Measurements from ENCODE around the gene CDKN2C.
"Not testable (repeated sequence)": the region's sequence is repeated elsewhere in the genome, so short reads cannot be mapped to it uniquely, and the experiment has no call there.

The CDKN2C gene

DNA sequence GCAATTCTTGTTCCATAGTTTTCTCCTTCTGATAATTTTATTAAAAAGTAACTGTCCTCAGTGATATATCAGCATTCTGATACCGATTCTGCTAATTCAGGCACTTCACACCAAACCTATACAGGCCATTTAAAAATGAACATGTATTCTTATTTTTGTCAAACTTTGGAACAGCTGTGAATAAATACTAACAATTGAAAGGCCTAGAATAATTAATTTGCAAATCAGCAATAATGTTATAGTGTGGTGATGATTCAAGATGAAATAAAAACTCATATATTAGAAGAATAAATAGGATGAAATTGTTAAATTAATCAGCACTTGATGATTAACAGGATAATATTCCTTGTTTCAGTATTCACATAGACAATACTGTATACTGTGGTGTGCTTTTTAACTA, 9.9 kb downstream of the CDKN2C start:
- H3K27me3 Mint-ChIP-seq = peaks cover 33% of the 10 kb centered on the region
- peaks cover 25% of the 10 kb centered on the region for H3K4me1 Mint-ChIP-seq
- no peaks in the 10 kb centered on the region for H3K9me3 Mint-ChIP-seq
- CTCF ChIA-PET = no interaction called here
- H3K36me3 Mint-ChIP-seq = peaks cover 18% of the 10 kb centered on the region
- H3K27ac Mint-ChIP-seq = no peak overlapping the region
- no peak overlapping the region for H3K4me3 Mint-ChIP-seq
- no peak for DNase-seq

GRCh38 chr1:50980505-50980904, 10.5 kb downstream of the CDKN2C start:
- H3K9me3 Mint-ChIP-seq = no peaks in the 10 kb centered on the region
- DNase-seq = no peak
- H3K27ac Mint-ChIP-seq = no peak overlapping the region
- CTCF ChIA-PET = no interaction called here
- peaks cover 39% of the 10 kb centered on the region for H3K27me3 Mint-ChIP-seq
- H3K4me1 Mint-ChIP-seq = peaks cover 25% of the 10 kb centered on the region
- peaks cover 14% of the 10 kb centered on the region for H3K36me3 Mint-ChIP-seq
- H3K4me3 Mint-ChIP-seq = no peak overlapping the region

- DNase-seq = no peak
- H3K36me3 Mint-ChIP-seq = peaks cover 9% of the 10 kb centered on the region
- CTCF ChIA-PET = no interaction called here
- peaks cover 36% of the 10 kb centered on the region for H3K27me3 Mint-ChIP-seq
- H3K4me1 Mint-ChIP-seq = peaks cover 17% of the 10 kb centered on the region
- H3K9me3 Mint-ChIP-seq = no peaks in the 10 kb centered on the region
- no peak overlapping the region for H3K27ac Mint-ChIP-seq
- no peak overlapping the region for H3K4me3 Mint-ChIP-seq
Observed at GRCh38 chr1:50981741-50982140, 11.7 kb downstream of the CDKN2C start.

- Mint-ChIP-seq H3K27me3 (peaks cover 27% of the 10 kb centered on the region), H3K4me1 (peaks cover 15% of the 10 kb centered on the region), H3K9me3 (no peaks in the 10 kb centered on the region), H3K36me3 (peaks cover 9% of the 10 kb centered on the region), H3K4me3 (no peak overlapping the region), H3K27ac (no peak overlapping the region)
- CTCF ChIA-PET = no interaction called here
- DNase-seq = no peak
Observed at GRCh38 chr1:50982611-50983010, 12.6 kb downstream of the CDKN2C start.

GRCh38 chr1:50983219-50983802, 13.3 kb downstream of the CDKN2C start:
- Mint-ChIP-seq H3K36me3 (peaks cover 9% of the 10 kb centered on the region), H3K9me3 (no peaks in the 10 kb centered on the region), H3K27ac (no peak overlapping the region), H3K4me1 (peaks cover 13% of the 10 kb centered on the region), H3K4me3 (no peak overlapping the region), H3K27me3 (peaks cover 21% of the 10 kb centered on the region)
- DNase-seq = no peak
- CTCF ChIA-PET = no interaction called here

DNA sequence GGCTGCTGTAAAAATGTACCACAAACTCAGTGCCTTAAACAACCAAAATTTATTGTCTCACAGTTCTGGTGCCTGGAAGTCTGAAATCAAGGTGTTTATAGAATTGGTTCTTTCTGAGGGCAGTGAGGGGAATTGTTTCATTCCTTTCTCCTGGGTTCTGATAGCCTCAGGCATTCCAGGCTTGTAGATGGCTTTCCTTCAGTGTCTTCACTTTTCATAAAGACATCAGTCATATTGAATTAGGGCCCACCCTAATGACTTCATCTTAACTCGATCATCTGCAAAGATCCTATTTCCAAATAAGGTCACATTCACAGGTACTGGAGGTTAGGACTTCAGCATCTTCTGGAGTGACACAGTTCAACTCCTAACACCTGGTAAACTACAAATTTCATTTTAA, 15.0 kb downstream of the CDKN2C start:
- Mint-ChIP-seq H3K27me3 (peaks cover 16% of the 10 kb centered on the region), H3K4me1 (no peaks in the 10 kb centered on the region), H3K9me3 (no peaks in the 10 kb centered on the region), H3K4me3 (no peak overlapping the region), H3K36me3 (no peaks in the 10 kb centered on the region), H3K27ac (no peak overlapping the region)
- CTCF ChIA-PET = no interaction called here
- no peak for DNase-seq

- H3K9me3 Mint-ChIP-seq = no peaks in the 10 kb centered on the region
- no peak for DNase-seq
- no peaks in the 10 kb centered on the region for H3K4me1 Mint-ChIP-seq
- CTCF ChIA-PET = no interaction called here
- no peak overlapping the region for H3K27ac Mint-ChIP-seq
- H3K27me3 Mint-ChIP-seq = peaks cover 16% of the 10 kb centered on the region
- H3K4me3 Mint-ChIP-seq = no peak overlapping the region
- H3K36me3 Mint-ChIP-seq = no peaks in the 10 kb centered on the region
Observed at GRCh38 chr1:50986653-50987052, 16.6 kb downstream of the CDKN2C start.

DNA sequence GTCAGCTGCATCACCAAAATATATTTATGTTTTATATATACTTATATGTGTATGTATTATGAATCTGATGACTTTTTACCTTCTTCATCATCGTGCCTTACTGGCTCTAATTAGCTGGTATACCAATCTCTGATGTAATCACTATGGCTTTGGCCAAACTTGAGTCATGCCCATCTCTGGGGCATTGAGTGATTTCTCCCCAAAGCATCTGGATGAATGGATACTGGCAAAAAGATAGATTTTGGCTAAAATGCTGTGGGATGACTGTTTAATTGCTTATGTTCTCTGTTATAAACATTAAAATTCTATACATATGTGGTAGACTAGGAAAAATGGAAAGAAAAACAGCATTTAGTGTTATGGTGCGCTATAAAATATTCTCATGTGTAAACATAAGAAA, 19.6 kb downstream of the CDKN2C start:
- Mint-ChIP-seq H3K27ac (no peak overlapping the region), H3K4me3 (no peak overlapping the region), H3K36me3 (no peaks in the 10 kb centered on the region), H3K9me3 (no peaks in the 10 kb centered on the region), H3K4me1 (no peaks in the 10 kb centered on the region), H3K27me3 (peaks cover 16% of the 10 kb centered on the region)
- CTCF ChIA-PET = no interaction called here
- no peak for DNase-seq

DNA sequence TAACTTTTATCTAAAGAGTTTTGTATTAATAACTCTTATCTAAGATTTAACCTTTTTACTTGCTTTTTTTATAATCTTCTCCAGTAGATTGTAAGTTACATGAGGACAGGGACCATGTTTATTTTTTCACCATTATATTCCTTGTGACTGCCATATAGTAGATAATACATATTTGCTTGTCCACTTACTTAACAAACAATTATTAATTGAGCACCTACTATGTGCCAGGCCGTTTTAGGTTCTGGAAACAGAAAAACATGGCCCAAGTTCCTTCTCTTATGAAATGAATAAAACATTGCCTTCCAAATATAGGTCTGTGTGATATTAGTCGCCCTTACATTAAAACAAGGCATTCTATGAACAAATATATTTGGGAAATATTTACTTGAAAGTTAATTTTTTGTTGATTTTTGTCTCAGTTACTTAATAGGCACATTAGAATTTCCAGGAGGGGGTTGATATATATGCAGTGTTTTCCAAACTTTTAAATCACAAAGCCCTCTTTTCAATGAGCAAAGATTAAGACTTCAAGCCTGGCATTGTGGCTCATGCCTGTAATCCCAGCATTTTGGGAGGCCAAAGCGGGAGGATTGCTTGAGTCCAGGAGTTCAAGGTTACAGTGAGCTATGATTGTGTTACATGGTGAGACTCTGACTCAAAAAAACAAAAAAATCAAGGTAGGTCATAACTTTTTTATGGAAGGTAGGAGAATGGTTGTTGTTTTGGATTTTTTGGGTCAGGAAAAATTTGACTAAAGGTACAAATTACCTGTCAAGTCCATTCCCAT, 22.7 kb downstream of the CDKN2C start:
- Mint-ChIP-seq H3K27ac (no peak overlapping the region), H3K27me3 (peaks cover 10% of the 10 kb centered on the region), H3K9me3 (no peaks in the 10 kb centered on the region), H3K4me1 (no peaks in the 10 kb centered on the region), H3K36me3 (no peaks in the 10 kb centered on the region), H3K4me3 (no peak overlapping the region)
- CTCF ChIA-PET = interaction anchor here (0.7 to 0.9 kb wide), 2 partner anchors 118 to 1280 kb away, joined by 3 read pairs; no protein-coding TSS in a partner anchor
- DNase-seq = no peak

DNA sequence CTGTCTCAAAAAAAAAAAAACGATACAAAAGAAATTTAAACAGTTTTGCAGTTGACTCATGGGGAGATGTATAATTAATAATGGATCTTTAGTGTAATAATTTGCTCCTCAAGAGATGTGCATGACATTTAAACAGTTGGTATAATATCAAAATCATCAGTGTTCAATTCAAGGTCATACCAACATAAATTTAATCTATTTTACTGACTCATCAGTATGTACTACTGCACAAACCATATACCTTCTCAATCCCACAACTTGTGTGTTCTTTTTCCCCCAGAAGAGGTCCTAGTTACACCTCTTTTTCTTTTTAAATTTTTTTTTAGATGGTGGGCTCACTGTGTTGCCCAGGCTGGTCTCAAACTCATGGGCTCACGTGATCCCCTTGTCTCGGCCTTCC, 23.6 kb downstream of the CDKN2C start:
- Mint-ChIP-seq H3K36me3 (no peaks in the 10 kb centered on the region), H3K4me3 (no peak overlapping the region), H3K9me3 (no peaks in the 10 kb centered on the region), H3K4me1 (no peaks in the 10 kb centered on the region), H3K27me3 (peaks cover 10% of the 10 kb centered on the region), H3K27ac (no peak overlapping the region)
- DNase-seq = no peak
- CTCF ChIA-PET = no interaction called here

DNA sequence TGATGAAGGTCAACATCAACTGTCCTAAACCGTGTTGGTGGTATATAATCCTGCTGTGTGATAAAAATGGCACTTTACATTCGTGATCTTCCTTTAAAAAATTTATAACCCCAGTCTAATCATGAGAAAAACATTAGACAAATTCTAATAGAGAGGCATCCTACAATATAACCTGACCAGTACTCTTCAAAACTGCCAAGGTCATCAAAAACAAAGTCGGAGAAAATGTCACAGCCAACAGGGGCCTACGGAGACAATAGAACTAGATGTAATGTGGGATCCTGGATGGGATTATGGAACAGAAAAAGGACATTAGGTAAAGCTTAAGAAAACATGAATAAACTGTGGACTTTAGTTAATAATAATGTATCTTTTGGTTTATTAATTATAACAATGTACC, 25.0 kb downstream of the CDKN2C start:
- DNase-seq = no peak
- no peaks in the 10 kb centered on the region for H3K36me3 Mint-ChIP-seq
- H3K4me1 Mint-ChIP-seq = no peaks in the 10 kb centered on the region
- CTCF ChIA-PET = no interaction called here
- no peak overlapping the region for H3K27ac Mint-ChIP-seq
- H3K27me3 Mint-ChIP-seq = peaks cover 5% of the 10 kb centered on the region
- H3K9me3 Mint-ChIP-seq = no peaks in the 10 kb centered on the region
- H3K4me3 Mint-ChIP-seq = no peak overlapping the region

GRCh38 chr1:50995651-50996050, 25.6 kb downstream of the CDKN2C start:
- no peak for DNase-seq
- Mint-ChIP-seq H3K27me3 (peaks cover 5% of the 10 kb centered on the region), H3K36me3 (no peaks in the 10 kb centered on the region), H3K4me3 (no peak overlapping the region), H3K9me3 (no peaks in the 10 kb centered on the region), H3K27ac (no peak overlapping the region), H3K4me1 (no peaks in the 10 kb centered on the region)
- CTCF ChIA-PET = no interaction called here

DNA sequence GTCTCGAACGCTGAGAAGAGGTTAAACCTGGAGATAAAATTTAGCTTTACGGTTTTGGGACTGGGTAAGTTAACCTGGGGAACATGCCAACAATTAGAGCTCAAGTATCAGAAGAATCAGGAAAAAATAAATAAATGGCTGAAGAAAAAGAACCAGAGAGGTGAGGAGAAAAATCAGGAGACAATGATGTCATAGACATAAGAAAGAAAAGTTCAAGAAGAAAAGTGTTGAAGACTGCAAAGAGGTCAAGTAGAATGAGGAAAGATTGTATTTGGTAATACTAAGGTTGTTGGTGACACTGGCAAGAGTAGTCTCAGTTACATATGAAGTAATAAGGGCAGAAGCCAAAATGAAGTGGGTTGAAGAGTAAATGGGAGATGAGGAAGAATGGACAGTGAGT, 26.0 kb downstream of the CDKN2C start:
- Mint-ChIP-seq H3K36me3 (no peaks in the 10 kb centered on the region), H3K4me1 (no peaks in the 10 kb centered on the region), H3K27me3 (peaks cover 5% of the 10 kb centered on the region), H3K9me3 (no peaks in the 10 kb centered on the region), H3K27ac (no peak overlapping the region), H3K4me3 (no peak overlapping the region)
- no peak for DNase-seq
- CTCF ChIA-PET = no interaction called here

GRCh38 chr1:50999375-50999774, 29.3 kb downstream of the CDKN2C start:
- H3K4me1 Mint-ChIP-seq, CTCF ChIA-PET, H3K27ac Mint-ChIP-seq, H3K27me3 Mint-ChIP-seq, DNase-seq, H3K9me3 Mint-ChIP-seq, H3K36me3 Mint-ChIP-seq, H3K4me3 Mint-ChIP-seq: not testable (repeated sequence)

DNA sequence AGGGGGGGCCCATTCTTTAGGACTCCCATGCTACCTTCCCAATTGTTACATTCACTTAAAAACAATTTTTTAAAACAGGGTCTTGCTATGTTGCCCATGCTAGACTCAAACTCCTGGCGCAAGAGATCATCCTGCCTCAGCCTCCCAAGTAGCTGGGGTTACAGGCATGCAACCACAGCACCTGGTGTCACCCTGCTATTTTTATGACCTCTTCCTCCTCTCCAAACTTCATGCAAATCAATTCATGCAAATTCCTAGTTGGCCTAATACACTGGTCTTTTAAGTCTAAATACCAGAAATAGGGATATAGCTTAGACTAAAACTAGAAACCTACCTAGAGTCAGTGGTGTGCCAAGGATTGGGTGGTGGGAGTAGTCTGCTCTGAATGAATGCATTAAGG, 30.1 kb downstream of the CDKN2C start:
- H3K4me3 Mint-ChIP-seq = no peak overlapping the region
- H3K27ac Mint-ChIP-seq = no peak overlapping the region
- no peaks in the 10 kb centered on the region for H3K4me1 Mint-ChIP-seq
- CTCF ChIA-PET = no interaction called here
- peaks cover 11% of the 10 kb centered on the region for H3K27me3 Mint-ChIP-seq
- H3K9me3 Mint-ChIP-seq = no peaks in the 10 kb centered on the region
- no peak for DNase-seq
- H3K36me3 Mint-ChIP-seq = no peaks in the 10 kb centered on the region
